ENCODE measurements around the gene PTPRD.

Gene PTPRD

DNA sequence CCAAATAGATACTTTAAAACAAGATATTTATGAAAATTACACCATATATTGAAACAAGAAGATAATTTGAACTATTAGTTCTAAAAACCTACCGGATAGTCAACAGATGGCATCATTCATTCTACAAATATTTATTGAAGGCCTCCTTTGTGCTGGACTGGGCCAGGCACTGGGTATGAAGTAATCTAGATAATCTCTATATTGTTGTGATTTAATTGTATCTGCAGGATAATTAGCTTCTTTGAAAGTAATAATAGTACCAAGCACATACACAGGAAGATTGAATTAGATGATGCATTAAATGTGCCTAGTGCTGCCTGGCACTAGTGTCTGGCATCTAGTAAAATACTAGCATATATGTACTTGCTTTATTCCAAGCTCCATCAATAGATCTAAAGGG, 2078.0 kb downstream of the PTPRD start:
- DNase-seq = no peak

DNA sequence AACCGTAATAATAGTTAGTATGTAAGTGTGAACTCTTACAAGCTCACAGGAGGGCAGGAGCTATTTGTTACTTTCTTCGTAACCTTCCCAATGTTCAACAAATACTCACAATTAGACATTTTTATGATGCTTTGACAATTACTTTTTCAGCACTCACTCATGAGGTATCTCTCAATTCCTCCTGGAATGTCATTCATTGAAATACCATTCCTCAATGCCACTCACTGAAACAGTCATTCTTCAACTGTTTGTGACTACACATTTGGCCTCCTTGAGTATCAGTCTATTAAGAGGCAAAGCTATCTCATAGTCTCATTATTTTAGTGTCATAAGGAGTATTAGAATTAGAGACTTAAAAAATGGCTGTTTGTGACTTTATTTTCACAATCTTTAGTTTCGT, 2079.1 kb downstream of the PTPRD start:
- no peak for DNase-seq

DNA sequence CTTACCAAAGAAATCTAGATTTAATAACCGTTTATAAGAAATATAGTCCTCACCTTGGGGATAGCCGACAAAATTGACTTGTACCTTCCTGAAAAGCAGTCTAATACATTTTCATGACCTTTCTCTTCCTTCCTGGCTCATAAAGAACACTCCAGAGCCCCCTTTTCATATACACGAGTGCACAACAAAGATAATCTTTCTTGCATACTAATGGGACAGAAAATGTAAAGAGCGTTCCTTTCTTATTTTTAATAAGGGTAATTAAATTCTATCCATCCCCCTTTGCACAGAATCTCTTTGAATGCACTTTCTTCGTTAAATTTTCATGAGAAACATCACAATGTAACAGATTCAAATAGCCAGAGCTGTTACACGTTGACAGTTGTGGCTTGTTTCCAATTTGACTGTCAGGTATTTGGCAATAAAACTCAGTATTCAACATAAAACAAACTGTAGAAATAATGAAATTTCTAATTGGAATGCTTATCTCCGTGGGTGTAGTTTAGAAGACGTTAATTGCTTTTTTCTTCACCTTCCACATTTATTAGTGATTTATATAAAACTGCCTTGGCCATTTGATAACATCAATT, 2080.9 kb downstream of the PTPRD start:
- DNase-seq = no peak

DNA sequence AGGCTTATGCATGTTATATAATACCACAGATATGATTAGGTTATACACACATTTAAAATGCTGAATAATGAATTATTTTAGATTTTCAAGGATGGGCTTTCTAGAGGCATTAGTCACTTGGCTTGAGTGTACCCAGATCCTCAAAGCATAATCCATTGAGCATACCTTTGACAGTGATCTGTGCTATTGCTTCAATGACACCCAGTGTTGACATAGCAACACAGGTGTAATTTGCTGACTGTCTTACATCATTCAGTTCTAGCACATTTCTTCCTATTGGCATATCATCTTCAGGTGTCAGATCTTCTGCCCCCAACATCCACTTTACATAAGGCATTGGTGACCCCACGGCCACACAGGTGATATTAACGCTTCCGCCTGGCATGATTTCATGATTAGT, 2091.7 kb downstream of the PTPRD start:
- no peak for DNase-seq

DNA sequence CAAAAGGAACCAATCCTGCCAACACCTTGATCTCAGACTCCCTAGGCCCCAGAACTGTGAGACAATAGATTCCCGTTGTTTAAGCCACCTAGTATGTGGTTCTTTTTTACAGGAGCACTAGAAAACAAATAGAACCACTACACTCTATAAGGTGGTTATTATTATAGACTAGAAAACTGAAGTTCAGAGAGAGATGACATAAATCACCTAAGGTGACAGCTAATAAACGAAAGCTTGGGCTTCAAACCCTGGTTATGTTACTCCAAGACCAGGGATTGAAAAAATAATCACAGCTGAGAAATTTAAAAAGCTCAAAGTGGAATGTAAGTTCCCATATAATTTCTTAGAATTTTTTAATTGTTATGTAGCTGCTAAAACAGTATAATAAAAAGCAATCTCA, 2097.1 kb downstream of the PTPRD start:
- DNase-seq = no peak

DNA sequence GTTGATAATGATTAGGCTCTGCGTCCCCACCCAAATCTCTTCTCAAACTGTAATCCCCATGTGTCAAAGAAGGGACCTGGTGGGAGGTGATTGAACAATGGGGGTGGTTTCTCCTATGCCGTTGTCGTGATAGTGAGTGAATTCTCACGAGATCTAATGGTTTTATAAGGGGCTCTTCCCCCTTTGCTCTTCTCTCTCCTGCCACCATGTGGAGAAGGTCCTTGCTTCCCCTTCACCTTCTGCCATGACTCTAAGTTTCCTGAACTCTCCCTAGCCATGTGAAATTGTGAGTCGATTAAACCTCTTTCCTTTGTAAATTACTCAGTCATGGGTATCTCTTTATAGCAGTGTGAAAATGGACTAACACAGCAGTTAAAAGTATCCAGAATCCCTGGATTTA, 2098.0 kb downstream of the PTPRD start:
- no peak for DNase-seq

DNA sequence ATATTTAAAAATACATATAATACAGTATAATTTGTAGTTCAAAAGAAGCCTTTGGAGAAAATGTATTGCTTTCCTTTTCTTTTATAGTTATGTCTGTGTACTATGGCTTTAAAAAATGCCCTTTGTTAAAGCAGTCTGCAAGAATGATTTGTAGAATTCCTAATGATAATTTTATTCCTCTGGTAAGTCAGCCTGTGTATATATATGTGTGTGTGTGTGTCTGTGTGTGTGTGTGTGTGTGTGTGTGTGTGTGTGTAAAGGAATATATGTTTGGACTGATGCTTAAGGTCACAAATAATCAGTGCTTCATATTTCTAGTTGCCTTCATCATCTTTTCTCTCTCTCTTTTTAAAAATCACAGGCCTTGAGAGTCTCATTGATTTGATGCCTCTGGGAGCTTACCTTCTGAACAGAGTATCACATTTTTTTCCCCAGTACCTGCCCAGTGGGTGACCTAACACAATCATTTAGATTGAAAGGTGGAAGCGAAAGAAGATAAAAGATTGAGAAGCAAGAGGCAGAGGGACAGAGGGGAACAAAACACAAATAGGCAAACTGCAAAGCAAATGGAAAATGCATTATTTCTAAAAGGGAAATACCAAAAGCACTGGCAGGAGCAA, 2104.0 kb downstream of the PTPRD start:
- DNase-seq = no peak

DNA sequence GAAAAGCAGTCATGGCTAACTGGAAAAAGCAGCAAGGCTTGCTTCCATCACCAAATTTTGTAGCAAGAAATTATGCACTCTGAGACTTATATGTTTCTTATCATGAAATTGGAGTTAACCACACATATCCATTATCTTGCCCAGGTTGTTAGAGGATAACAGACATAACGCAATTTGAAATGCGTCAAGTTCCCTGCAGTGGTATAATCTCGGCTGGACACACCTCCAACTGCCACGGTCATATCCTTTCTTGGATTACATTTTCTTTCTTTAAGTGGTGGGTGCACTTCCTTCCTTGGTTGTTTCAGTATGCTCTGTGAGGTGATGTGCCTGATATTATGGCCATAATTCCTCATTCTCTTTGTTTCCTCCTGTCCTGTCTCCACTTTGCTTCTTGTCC, 2118.2 kb downstream of the PTPRD start:
- DNase-seq = no peak

DNA sequence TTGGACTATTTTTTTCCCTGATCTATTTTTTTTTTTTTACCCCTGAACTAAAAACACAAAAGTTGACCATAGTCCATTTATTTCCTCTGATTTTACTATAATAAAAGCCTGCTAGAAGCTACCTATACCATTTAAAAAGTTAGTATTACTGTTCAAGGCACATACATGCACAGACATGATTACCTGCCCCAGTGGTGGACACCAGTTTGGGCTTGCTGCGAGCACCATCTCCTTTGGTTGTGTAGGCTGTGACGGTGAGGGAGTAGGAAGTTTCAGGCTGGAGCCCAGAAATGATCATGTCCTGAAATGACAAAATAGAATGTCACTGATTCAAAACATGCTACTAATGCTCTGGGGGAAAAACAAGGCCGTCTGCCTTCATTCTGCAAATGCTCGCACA, 2120.1 kb downstream of the PTPRD start:
- no peak for DNase-seq

DNA sequence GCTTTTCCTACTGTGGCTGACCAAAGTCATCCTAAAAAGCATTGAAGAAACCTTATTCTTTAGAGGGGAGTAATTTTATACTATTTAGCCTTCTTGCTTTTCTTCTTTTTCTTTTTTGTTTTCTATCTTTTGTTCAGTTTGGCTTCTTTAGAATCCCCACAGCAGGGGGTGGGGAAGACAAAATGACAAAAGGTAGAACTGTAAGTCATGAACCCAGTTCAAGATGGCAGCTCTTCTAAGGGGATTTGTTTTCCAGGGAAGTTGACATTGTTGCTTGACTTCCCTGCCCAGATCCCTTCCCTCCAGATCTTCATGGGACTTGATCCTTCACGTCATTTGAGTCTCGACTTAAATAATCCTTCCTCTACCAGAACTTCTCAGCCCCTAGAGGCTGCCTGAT, 2120.8 kb downstream of the PTPRD start:
- DNase-seq = no peak

DNA sequence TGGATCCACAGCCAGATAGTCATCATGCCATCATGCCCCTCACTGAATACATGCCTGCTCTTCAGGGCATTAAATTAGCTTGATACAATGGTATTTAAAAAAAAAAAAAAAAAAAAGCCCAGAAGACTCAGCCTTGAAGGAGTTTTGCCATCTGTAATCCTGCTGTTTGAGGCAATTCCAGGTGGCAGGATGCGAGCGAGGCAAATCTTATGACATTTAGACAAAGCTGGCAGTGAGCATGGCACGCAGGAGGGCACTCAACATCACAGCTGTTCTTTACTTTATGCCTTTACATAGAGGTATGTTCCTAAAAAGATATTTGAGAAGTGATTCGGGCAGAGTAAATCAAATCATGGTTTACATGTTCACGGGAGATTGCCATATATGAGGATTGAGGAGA, 2121.2 kb downstream of the PTPRD start:
- no peak for DNase-seq

DNA sequence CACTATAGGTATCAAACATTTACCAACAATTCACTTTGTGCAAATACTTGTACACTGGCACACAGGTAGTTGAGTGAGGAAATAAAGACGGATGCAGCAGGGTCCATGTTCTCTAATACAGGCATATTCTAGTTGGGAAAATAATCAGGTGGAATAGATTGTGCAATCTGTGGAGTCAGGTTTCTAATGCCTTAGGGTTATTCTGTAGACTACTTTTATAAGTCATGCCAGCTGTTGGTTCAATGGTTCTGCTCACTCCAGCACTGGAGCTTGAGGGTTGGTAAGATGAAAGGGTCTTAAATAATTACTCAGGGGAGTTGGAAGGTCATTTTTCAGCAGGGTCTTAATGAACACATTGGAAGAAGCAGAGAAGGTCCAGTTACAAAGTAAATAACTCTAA, 2123.0 kb downstream of the PTPRD start:
- no peak for DNase-seq

DNA sequence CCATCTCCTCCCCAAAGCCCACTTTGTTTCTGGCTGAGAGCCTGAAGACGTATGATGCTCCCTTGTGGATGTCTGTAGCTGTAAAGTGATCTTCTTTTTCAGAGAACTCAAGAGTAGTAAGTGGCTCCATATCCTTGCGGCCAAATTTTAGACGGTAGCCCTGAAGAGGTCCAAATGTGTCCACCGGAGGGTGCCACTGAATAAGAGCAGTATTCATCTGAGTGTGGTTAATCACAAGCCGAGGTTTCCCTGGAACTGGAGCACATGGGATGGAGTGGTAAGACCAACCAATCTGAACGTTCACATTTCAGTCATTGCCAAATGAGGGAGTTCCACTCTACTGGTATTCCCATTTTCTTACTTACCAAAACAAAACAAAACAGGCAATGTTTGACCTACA, 2126.7 kb downstream of the PTPRD start:
- no peak for DNase-seq

DNA sequence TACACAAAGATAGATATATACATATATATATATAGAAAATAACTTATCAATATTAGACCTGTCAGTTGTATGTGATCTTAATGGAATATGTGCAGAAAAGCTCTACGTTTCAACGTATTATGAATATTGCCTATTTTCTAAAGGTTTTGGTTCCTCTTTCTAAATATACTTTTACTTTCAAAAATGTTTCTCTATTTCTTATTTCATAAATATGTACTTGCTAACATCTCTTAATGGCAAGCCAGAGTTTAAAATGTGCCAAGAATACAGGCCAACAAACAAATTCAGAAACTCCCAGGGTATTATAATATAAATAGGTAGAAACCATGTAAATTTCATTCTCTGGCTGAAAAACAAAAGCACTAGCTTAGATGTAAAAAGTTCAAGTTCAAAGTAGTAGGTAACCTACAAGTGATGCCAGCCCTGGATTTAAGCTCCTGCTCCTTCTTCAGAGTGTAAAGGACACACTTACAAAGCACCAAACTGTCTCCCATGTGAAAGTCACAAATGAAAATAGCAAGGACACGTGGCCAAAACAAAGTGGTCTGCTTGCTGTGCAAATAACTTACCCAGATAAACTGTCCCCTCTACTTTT, 2128.1 kb downstream of the PTPRD start:
- no peak for DNase-seq

DNA sequence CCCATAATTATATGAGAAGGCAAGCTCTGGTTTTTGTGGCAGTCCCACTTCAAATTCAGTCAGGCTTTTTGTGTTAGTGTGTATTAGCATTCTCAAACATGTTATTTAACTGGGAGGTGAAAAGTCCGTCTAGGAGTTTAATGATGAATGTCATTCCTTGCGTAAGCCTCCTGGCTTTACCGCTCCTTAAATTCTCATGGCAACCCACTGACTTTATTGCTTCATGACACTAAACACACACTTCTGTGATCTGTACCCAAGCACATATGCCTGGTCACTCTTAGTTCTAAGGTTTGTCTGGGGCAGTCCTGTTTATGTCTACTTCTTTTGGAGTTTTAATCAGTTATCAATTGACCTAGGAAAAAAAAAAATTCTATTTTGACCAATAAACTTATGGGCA, 2135.4 kb downstream of the PTPRD start:
- no peak for DNase-seq

DNA sequence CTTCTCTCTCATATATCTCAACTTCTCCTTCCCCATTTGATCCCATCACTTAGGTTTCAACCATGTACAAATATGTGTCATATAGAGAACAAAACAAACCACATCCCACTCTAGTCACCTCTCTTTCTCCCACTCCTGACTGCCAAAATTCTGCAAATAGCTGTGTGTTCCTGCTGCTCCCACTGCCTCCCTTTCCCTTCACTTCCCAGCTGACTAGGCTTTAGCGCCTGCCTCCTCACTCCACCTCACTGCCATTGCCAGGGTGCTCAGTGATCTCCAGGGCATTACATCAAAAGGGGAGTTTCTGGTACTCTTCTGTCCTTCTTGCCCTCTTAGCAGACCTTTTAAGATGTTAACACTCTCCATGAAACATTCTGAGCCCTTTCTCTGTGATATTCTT, 2137.9 kb downstream of the PTPRD start:
- DNase-seq = no peak

DNA sequence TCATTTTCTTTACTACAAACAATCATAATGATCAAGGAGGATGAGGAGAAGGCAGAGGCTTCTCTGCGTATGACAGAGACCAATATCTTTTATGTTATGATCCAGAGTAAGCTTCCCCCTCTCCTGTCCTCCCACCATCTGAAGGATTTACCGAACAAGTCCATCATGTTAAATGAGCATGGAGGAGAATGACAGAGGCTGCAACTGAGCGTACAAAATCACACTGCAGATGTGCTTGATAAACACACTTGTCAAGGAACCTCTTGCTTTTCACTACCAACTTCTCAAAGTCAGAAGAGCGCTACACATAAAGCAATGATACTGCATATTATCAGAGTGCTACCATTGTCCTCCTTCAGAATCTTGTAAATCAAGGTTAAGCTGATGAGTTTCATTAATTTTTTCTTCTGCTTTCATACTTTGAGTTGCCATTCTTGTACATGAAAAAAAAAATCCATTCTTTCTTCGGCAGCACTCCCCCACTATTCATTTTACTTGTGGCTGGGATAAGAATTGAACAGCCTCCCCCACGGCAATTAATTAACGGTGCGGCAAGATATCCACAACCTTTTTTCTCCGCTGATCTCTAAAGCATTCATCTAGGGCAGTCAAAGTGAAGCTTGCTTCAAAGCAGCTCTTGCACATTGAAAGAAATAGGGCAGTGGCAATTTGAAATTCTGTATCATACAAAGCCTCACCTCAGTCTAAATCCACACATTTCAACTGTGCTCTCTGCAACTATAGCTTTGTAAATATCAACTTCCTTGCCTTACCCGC, 2139.4 kb downstream of the PTPRD start:
- no peak for DNase-seq

DNA sequence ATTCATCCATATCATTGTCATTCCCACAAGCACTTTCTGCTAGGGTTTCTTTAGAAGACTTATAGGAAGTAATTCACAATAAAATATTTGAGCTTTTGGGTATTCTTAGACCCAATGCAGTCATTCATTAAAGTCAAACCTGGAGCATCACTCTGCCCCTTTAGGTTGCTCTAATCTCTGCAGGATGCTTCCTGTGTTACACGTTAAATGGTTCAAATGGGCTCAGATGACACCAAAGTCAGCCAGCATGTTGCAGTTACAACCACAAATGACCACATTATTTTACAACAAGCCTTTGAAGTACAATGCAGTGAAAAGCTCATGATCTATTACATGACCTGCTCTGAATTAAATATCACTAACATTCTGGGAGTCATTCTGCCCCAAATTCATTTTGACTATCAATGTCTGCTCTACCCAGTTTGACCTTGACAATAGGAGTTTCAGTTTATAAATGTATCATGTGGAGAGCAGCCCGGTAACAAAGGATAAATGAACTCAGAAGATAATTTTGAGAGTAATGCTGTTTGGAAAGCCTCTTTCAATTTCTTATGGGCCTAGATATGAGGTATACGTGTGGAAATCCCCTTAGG, 2144.7 kb downstream of the PTPRD start:
- no peak for DNase-seq

DNA sequence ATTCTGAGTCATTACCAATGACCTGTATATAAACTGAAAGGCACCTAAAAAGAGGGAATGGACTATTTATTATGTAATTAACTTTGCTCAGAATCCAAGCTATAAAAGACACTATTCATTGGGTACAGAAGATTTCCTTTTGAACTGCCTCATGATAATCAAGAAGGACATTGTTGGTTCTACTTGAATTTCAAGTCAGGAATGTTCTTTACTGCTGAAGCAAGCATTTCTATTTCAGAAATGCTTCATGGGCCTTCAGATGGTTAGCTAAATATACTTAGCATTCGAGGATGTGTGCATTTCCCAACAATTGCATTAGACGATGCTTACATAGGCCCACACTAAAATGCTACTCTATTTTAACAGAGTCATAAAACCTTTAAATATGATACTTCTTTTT, 2155.0 kb downstream of the PTPRD start:
- no peak for DNase-seq

DNA sequence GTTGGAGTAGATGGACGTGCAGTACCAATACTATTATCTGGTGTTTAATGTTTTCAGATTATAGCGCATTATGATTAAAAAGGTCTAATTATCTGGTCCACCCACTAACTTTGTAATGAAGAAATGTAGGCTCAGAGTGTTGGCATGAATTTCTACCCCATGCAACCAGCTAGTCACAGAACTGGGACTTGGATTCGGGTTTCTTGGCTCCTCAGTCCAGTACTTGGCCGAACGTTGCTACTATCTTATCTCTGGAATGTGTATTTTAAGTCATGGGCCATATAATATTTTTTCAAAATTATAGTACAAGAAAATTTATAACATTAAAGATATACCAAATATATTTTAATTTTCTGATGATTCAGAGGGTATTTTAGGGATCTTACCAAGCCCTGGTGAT, 2155.7 kb downstream of the PTPRD start:
- no peak for DNase-seq

DNA sequence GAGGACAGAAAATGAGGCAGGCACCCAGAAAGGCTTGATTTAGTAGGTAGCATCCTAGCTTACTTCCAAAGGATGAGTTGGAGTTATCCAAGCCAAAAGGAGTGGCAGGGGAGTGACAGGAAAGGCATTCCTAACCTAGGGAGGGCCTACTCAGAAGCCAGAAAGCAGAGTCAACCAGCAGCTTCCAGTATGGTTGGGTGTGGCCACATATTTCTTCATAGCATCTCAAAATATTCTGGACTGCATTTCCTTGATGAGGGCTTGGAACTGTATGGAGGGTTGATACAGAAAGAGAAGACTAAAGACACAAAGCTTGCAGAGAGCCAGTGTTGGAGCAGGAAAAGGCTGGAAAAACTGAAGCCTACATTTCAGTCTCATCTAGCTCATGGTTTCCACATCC, 2156.5 kb downstream of the PTPRD start:
- DNase-seq = no peak

DNA sequence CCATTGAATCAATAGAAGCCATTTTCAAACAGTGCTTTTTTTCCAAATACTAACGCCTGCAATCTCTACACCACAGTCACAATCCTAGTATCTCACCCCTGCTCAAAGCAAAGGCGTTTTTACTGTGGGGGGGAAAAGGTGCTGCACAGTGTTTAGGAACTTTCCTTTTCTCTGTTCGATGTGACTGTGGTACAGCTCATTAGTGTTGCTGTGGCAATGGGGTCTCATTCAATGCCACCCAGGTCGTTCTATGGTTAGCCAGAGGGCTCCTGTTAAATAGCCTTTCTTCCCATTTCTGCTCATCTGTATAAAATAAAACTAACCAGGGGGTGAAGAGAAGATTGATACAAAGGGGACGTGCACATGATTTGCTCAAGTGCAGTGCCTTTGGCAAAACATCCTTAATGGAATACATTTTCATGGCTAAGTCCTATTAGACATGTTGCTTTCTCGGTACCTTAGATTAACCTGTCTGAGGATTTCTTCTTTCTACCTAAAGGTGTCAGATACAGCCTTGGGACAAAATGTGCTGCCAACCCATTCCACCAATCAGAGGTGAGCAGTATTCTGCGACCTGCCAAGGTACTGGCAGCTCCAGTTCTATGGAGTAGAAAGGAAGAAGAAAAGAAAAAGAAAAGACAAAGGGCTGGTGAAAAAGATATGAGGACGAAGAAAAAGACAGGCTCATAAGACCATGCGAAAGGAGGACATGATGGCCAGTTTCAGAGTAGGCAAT, 2161.8 kb downstream of the PTPRD start:
- no peak for DNase-seq

DNA sequence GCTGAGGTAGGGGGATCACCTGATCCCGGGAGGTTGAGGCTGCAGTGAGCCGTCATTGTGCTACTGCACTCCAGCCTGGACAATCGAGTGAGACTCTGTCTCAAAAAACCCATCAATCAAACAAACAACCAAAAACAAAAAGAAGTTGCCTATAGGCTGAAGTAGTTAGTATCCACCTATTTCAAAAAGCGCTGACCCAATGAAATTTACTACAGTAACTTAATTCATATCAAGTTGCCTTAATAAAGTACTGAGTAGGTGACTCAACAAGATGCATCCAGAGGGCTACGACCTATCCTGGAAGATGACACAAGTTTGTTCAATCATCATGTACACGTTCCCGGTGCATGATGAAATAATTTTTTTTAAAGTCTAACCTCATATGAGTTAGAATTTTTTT, 2164.6 kb downstream of the PTPRD start:
- DNase-seq = no peak

Measured in DMS79 (cell line).